NCI-H146 treated with DMSO at 0.1 percent for 48 hours (cell line): Measurements from ENCODE around the gene CPNE4.

Experiments used
- DNase-seq: peaks from one replicate; lab custom pipeline; 2025; ENCODE audit not compliant: unreplicated experiment; lab: John Stamatoyannopoulos, UW

The CPNE4 gene

GRCh38 chr3:131610174-131610573 lies 424.6 kb downstream of the CPNE4 start:
- no peak for DNase-seq

- DNase-seq, result no peak
Observed at GRCh38 chr3:131608741-131609140, 426.1 kb downstream of the CPNE4 start.

- no peak for DNase-seq
Observed at GRCh38 chr3:131608296-131608695, 426.5 kb downstream of the CPNE4 start.

- no peak for DNase-seq
Observed at GRCh38 chr3:131605916-131606315, 428.9 kb downstream of the CPNE4 start.

DNA sequence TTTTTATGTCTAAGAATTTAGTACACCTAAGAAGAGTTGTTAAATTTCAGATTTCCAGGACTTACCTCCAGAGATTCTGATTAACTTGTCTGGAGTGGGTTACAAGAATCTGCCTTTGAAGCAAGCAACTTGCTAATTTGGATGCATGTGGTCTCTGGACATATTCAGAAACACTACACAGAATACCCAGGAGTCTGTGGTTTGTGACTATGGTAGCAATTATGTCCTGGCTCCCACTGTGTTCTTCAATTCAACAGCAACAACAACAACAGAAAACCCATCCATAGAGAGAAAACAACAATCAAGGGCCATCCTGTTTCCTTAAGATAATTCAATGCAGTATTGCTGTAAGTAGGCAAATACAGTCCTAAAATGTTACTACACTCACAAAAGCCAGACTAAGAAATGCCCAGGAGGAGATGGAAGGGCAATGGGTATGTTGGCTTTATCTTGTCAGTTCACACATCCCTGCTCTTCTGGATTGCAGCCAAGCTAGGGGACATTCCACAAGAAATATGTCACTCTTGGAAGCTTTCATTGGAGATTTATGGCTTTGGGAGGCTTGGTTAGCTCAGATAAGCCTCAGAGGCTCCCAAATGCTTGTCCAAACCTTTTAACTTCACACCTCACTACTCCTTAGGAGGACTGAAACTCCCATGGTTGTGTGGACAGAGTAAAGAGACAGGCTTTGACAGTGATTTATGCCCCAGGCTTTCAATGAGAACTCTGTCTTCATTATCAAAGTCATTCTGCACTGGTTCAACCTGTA lies 432.6 kb downstream of the CPNE4 start:
- no peak for DNase-seq

DNA sequence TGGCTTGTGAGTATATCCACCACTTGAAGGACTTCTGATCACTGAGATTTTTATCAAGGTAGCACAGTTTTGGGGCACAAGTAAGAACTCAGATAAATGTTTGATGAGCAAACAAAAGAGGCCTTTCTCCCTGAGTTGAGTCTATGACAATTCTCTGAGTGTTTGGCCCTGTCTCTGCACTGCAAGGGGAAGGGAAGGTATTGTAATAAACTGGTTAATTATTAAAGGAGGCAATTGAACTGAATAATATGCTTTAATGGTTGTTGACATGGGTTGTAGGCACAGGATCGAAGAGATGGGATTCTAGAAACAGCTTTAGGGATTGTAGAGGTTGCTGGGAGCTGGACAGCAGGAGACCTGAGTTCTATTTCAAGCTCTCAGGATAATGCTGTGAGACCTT lies 437.0 kb downstream of the CPNE4 start:
- no peak for DNase-seq

DNA sequence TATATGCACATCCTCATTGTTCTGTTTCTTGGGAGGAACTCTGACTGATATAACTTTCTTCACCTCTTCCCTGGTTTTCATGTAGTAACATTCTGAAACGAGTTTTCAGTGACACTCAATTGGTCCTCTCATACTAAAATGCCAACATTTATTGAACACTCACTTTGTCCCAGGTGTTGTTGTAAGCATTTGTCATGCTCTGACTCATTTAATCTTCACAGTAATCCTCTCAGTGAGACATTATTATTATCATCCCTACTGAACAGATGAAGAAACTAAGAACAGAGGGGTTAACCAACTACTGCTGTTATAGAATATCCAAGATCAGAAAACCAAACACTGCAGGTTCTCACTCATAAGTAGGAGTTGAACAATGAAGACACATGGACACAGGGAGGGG lies 437.9 kb downstream of the CPNE4 start:
- DNase-seq, result no peak

DNA sequence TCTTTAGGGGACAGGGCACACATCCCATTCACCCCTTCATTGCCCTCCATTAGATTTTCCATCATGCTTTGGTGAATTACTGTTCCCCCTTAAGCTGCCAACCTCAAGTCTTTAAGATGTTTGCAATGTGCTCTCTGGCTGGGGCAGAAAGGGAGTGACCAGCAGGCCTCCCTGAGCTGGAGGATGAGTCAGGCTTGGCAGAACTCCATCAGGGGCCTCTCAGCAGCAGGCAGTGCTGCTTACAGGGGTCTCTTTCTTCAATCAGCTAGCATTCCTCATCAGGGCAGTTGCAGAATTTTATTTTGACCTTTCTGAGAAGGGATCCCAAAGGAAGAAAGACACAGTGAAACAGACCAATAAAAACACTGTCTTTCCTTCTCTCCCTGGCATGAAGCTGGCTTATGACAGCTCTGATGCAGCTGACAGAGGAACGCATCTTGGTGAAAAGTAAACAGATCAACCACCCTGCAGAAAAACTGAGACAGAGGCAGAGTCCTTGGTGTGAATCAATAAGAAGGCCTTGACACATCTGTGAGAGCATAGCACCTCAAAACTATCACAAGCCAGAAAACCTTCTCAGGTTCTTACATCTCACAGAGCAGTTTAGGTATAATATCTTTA lies 443.3 kb downstream of the CPNE4 start:
- DNase-seq, result no peak

DNA sequence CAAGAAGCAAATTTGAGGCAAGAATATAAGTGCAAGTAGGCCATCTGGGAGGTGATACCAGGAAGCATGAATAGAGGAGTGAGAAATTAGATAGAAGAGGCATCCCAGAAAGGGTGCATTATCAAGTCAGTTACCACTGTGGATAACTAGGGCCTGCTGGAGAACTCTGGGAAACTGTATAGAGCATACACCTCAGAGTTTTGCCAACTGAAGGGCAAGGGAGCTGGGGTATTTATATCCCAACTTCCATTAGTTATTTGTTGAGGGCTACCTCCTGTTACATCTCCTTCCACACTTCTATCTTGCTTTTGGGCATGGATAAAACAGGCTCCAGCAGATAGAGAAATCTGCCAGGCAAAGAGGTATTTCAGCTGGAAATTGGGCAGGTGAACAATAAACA lies 448.5 kb downstream of the CPNE4 start:
- no peak for DNase-seq

- no peak for DNase-seq
Observed at GRCh38 chr3:131582438-131582837, 452.4 kb downstream of the CPNE4 start.

GRCh38 chr3:131568460-131568859 lies 466.4 kb downstream of the CPNE4 start:
- no peak for DNase-seq

- DNase-seq, result no peak
Observed at GRCh38 chr3:131564812-131565211, 470.0 kb downstream of the CPNE4 start.

DNA sequence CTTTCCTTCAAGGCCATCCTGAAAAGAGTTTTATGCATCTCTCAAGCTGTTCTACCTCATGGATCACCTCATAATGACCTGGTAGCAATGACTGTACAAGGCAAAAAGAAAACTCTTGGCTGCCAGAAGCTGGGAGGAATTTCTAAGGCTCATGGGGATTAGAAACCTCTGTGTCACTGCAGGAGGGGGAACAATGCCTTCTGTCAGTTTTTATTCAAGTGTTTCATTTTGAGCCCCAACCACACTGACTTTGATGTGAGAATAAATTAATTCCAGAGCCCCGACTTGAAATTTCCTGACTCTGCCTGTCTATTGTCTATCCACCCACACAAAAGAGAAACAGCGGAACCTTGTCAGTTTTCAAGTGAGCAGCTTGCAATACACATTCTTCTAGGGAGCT lies 473.3 kb downstream of the CPNE4 start:
- no peak for DNase-seq

DNA sequence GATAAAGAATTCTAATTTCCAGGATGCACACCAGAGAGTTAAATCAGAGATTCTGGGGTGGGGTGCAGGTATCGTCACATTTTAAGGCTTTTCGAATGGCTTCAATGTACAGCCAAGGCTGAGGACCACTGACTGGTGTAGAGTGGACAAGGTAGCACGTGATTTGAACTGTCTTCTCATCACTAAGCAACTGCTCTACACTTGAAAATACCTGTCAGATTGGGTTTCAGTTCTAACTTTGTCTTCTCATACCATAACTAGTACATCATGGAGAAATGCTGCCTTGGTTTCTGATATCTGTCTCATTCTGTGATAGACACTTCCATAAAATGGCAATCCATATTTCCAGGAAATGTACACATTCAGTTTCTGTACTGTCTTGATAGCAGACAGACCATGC lies 474.0 kb downstream of the CPNE4 start:
- no peak for DNase-seq

DNA sequence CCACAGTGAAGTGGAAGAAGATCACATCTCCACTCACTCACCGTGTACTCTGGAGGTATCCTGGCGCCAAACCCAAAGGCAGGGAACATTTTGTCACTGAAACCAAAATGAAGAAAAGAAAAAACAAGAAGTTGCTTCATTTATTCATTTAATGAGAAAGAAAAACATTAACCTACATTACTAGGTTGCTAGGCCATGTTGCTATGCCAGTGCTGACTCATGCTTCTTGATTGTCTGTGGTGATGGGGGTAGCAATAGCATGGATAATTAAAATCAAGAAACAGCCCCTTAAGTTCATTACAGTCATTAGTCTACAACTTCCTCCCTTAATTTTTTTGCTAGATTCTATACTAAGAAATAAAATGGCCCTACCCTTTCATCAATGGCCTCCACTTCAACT lies 479.4 kb downstream of the CPNE4 start:
- no peak for DNase-seq

- DNase-seq, result no peak
Observed at GRCh38 chr3:131553495-131554247, 481.1 kb downstream of the CPNE4 start.

- DNase-seq, result no peak
Observed at GRCh38 chr3:131551761-131552160, 483.1 kb downstream of the CPNE4 start.

GRCh38 chr3:131550562-131551465 lies 484.0 kb downstream of the CPNE4 start:
- no peak for DNase-seq

DNA sequence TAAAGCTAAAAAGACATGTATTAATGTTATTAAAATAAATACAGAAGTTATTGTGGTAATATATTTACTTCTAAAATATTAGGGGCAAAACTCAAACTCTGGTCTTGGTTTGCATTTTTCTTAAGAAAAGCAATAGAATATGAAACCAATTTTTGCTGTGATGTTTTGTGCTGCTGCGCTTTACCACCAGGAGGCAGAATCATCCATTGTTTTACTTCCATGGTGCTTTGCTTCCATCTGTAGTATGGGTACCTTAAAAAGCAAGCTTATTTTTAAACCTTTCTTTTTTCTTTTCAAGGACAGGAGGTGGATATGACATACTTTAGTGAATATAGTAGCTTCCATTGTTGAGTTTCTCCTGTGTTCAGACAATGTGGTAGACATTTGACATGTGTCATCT lies 485.5 kb downstream of the CPNE4 start:
- DNase-seq, result no peak

DNA sequence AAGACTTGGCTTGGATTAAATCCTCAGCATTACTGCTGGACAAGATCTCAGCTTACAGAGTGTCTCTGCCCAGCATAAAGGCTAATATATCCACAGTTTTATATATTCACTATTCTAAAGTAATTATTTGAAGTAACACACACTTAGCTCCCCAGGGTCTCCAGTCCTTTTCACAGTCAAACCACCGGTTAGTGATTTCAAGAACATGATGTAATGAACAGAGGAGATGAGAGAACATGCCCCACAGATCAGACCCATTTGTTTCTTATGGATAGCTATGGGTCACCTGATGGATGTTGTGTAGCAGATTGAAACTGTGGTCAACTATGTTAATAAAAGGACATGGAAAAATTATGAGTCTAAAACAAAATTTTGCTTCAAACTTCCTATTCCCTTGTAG lies 487.2 kb downstream of the CPNE4 start:
- DNase-seq, result no peak

GRCh38 chr3:131546441-131546840 lies 488.4 kb downstream of the CPNE4 start:
- no peak for DNase-seq
